Kidney epithelial cell (primary cell): ENCODE measurements around the gene KCNN4. TPM values are rescaled to one million over a fixed set of nuclear protein-coding genes. Genes with fewer than 3 reads are reported as not detected.

Experiments used
- DNase-seq: peaks from one replicate; pipeline ENCODE4 v3.0.0-alpha.2; 2010; ENCODE audit warnings: low read depth
- H3K27me3 ChIP-seq: 2 replicates; pipeline ENCODE4 v1.6.0; 2011; ENCODE audit warnings: low read length; ENCODE audit not compliant: control insufficient read depth, insufficient read depth
- H3K36me3 ChIP-seq: 2 replicates; pipeline ENCODE4 v1.5.1; 2011; ENCODE audit warnings: low read length; ENCODE audit not compliant: control insufficient read depth, insufficient read depth
- H3K4me3 ChIP-seq: 2 replicates; pipeline ENCODE4 v1.5.1; 2011; ENCODE audit warnings: low read depth, mild to moderate bottlenecking, control low read depth, low read length
- CTCF ChIP-seq: IDR thresholded peaks from 2 replicates; pipeline ENCODE4 v1.5.1; 2011; ENCODE audit warnings: mild to moderate bottlenecking, moderate library complexity, low read length, control low read depth, inconsistent platforms; ENCODE audit not compliant: insufficient read depth, poor library complexity, severe bottlenecking
- total RNA-seq: library from RNA; depleted of rRNA; stranded (reverse); fragments of >200 nt; gene quantifications from 2 replicates; pipeline ENCODE4 v1.2.3, GENCODE V29; 2015

KCNN4 gene
- total RNA-seq, 1 donor from 2014 or later, result 10.8 TPM

GRCh38 chr19:43790587-43790986, 9.8 kb upstream of the KCNN4 start:
- H3K4me3 ChIP-seq, result no peak overlapping the region
- no peaks in the 10 kb centered on the region for H3K36me3 ChIP-seq
- TF ChIP-seq CTCF, result no peak
- no peak for DNase-seq
- no peaks in the 10 kb centered on the region for H3K27me3 ChIP-seq

GRCh38 chr19:43789029-43789428, 8.3 kb upstream of the KCNN4 start:
- H3K27me3 ChIP-seq, result no peaks in the 10 kb centered on the region
- DNase-seq, result no peak
- no peak for TF ChIP-seq CTCF
- no peak overlapping the region for H3K4me3 ChIP-seq
- H3K36me3 ChIP-seq, result no peaks in the 10 kb centered on the region

GRCh38 chr19:43786665-43787064, 5.9 kb upstream of the KCNN4 start:
- no peak overlapping the region for H3K4me3 ChIP-seq
- no peaks in the 10 kb centered on the region for H3K36me3 ChIP-seq
- DNase-seq, result no peak
- H3K27me3 ChIP-seq, result no peaks in the 10 kb centered on the region
- TF ChIP-seq CTCF, result no peak

GRCh38 chr19:43784981-43785808, 4.4 kb upstream of the KCNN4 start:
- TF ChIP-seq CTCF, result peak; percentile 99
- no peak for DNase-seq
- Histone ChIP-seq H3K36me3 (no peaks in the 10 kb centered on the region), H3K27me3 (no peaks in the 10 kb centered on the region), H3K4me3 (no peak overlapping the region)

- no peaks in the 10 kb centered on the region for H3K36me3 ChIP-seq
- H3K27me3 ChIP-seq, result no peaks in the 10 kb centered on the region
- peak; percentile 76 for DNase-seq
- no peak overlapping the region for H3K4me3 ChIP-seq
- TF ChIP-seq CTCF, result no peak
Measured at GRCh38 chr19:43784241-43784980, 3.6 kb upstream of the KCNN4 start.
